CD14-positive monocyte (primary cell): ENCODE results near the gene RGS7. TPM values are rescaled to one million over a fixed set of nuclear protein-coding genes. Genes with fewer than 3 reads are reported as not detected.

Experiments
- DNase-seq, 3 donors: peaks; one replicate each; pipeline ENCODE4 v3.0.0-alpha.2; 2011 to 2022
- H2AFZ ChIP-seq: 2 replicates; pipeline ENCODE4 v1.6.0; 2012; ENCODE audit warnings: mild to moderate bottlenecking, low read depth, low read length, inconsistent platforms; ENCODE audit not compliant: insufficient read depth, poor library complexity, severe bottlenecking
- H3K27ac ChIP-seq, 2 donors: 1 replicate in 1 of 2; 2 replicates in 1 of 2; pipeline ENCODE4 v1.5.1; 2012 to 2013; ENCODE audit warnings: low read length in 2 of 2, control low read depth in 1 of 2, inconsistent platforms in 1 of 2, low read depth in 1 of 2, mild to moderate bottlenecking in 1 of 2
- H3K27me3 ChIP-seq, 2 donors: one replicate each; pipeline versions ENCODE4 v1.6.0 to v1.6.1; 2011 to 2013; ENCODE audit warnings: low read length in 2 of 2; ENCODE audit not compliant: control insufficient read depth in 2 of 2, insufficient read depth in 2 of 2
- H3K36me3 ChIP-seq, 2 donors: replicated peaks in 1 of 2; 1 replicate in 1 of 2; 2 replicates in 1 of 2; pipeline versions ENCODE4 v1.5.1 to v1.6.1; 2012 to 2013; ENCODE audit warnings: low read length in 2 of 2, control low read depth in 1 of 2, inconsistent platforms in 1 of 2, mild to moderate bottlenecking in 1 of 2; ENCODE audit not compliant: insufficient read depth in 2 of 2, control insufficient read depth in 1 of 2
- H3K4me1 ChIP-seq, 2 donors: 1 replicate in 1 of 2; 2 replicates in 1 of 2; pipeline versions ENCODE4 v1.5.1 to v1.6.1; 2012 to 2013; ENCODE audit warnings: low read length in 2 of 2, control low read depth in 1 of 2, inconsistent platforms in 1 of 2, mild to moderate bottlenecking in 1 of 2, moderate library complexity in 1 of 2; ENCODE audit not compliant: insufficient read depth in 2 of 2, control insufficient read depth in 1 of 2
- H3K4me2 ChIP-seq: replicated peaks from 2 replicates; pipeline ENCODE3; 2012; ENCODE audit warnings: low read length, moderate library complexity, mild to moderate bottlenecking; ENCODE audit not compliant: poor library complexity, severe bottlenecking; ENCODE audit errors: extremely low read depth
- H3K4me3 ChIP-seq, 3 experiments: fragments of 200-600 bp in 1 of 3; sonication (generic) in 1 of 3; replicated peaks in 1 of 3; 1 replicate in 2 of 3; 2 replicates in 1 of 3; pipeline ENCODE4 v1.5.1; 2011 to 2013; ENCODE audit warnings: low read length in 3 of 3, mild to moderate bottlenecking in 3 of 3, control low read depth in 2 of 3, low read depth in 2 of 3, inconsistent platforms in 1 of 3, moderate library complexity in 1 of 3
- H3K79me2 ChIP-seq: 2 replicates; pipeline ENCODE4 v1.6.0; 2012; ENCODE audit warnings: mild to moderate bottlenecking, control low read depth, inconsistent platforms, low read length, moderate library complexity; ENCODE audit not compliant: insufficient read depth
- H3K9ac ChIP-seq: 2 replicates; pipeline ENCODE4 v1.6.0; 2017; ENCODE audit warnings: low read length, mild to moderate bottlenecking; ENCODE audit not compliant: insufficient read depth, poor library complexity, severe bottlenecking
- H3K9me3 ChIP-seq, 2 donors: replicated peaks in 1 of 2; 1 replicate in 1 of 2; 2 replicates in 1 of 2; pipeline versions ENCODE4 v1.5.1 to v1.6.1; 2012 to 2013; ENCODE audit warnings: low read length in 2 of 2, control low read depth in 1 of 2; ENCODE audit not compliant: control insufficient read depth in 1 of 2, insufficient read depth in 1 of 2
- H4K20me1 ChIP-seq: 2 replicates; pipeline ENCODE4 v1.6.0; 2012; ENCODE audit warnings: mild to moderate bottlenecking, low read length, control low read depth, moderate library complexity; ENCODE audit not compliant: insufficient read depth
- H3K27ac Mint-ChIP-seq, 7 donors: one replicate each; pipeline ENCODE4 v1.8.0; 2020; ENCODE audit warnings: mild to moderate bottlenecking in 7 of 7, mixed read lengths in 7 of 7, moderate library complexity in 6 of 7, inconsistent platforms in 2 of 7
- H3K27me3 Mint-ChIP-seq, 3 donors: one replicate each; pipeline ENCODE4 v1.8.0; 2021 to 2022; ENCODE audit warnings: low read depth in 3 of 3, mild to moderate bottlenecking in 3 of 3, mixed read lengths in 3 of 3, moderate library complexity in 3 of 3, inconsistent platforms in 1 of 3
- H3K36me3 Mint-ChIP-seq, 2 donors: one replicate each; pipeline ENCODE4 v1.8.0; 2020; ENCODE audit warnings: mixed read lengths in 2 of 2, inconsistent platforms in 1 of 2, mild to moderate bottlenecking in 1 of 2
- H3K4me1 Mint-ChIP-seq: one replicate; pipeline ENCODE4 v1.8.0; 2020; ENCODE audit warnings: mild to moderate bottlenecking, mixed read lengths
- H3K4me3 Mint-ChIP-seq, 2 donors: one replicate each; pipeline ENCODE4 v1.8.0; 2020; ENCODE audit warnings: mild to moderate bottlenecking in 2 of 2, mixed read lengths in 2 of 2, moderate library complexity in 1 of 2
- H3K9me3 Mint-ChIP-seq, 7 donors: one replicate each; pipeline ENCODE4 v1.8.0; 2020 to 2022; ENCODE audit warnings: mixed read lengths in 7 of 7, mild to moderate bottlenecking in 6 of 7, moderate library complexity in 6 of 7, inconsistent platforms in 2 of 7
- WGBS: methylation state at CpG from one replicate; pipeline ENCODE4 v1.1.5; 2013; ENCODE audit warnings: missing lambda C conversion rate; ENCODE audit not compliant: insufficient coverage; 5-methylcytosine and 5-hydroxymethylcytosine counted together
- intact Hi-C, 2 donors: fragments of 100-400 bp; cut with micrococcal nuclease; formaldehyde crosslinking; loops; one replicate each; pipeline versions ENCODE4 v1.15.0 to v1.15.1; 2023
- polyA plus RNA-seq, 3 donors: library from polyadenylated mRNA; depleted of rRNA in 1 of 3; unstranded in 2 of 3; stranded (reverse) in 1 of 3; fragments of 300-500 nt in 2 of 3; fragments of >200 nt in 1 of 3; fragmentation: Illumina TruSeq in 2 of 3; gene quantifications; 1 replicate in 2 of 3; 2 replicates in 1 of 3; pipeline ENCODE4 v1.2.3, GENCODE V29; 2012 to 2021
- TF ChIP-seq, protein P1 (sequence below): fragments of 200-600 bp; IDR thresholded peaks from one replicate; pipeline ENCODE4 v1.8.0; 2022; ENCODE audit warnings: antibody characterized with exemption, mild to moderate bottlenecking

The RGS7 gene
- polyA plus RNA-seq, 3 donors = not detected

GRCh38 chr1:240888787-240889048 lies 468.3 kb downstream of the RGS7 start:
- Histone ChIP-seq H3K27me3 (no peaks in the 10 kb centered on the region), H4K20me1 (no peaks in the 10 kb centered on the region), H3K79me2 (no peaks in the 10 kb centered on the region), H3K36me3 (no peaks in the 10 kb centered on the region), H3K27ac (no peak overlapping the region), H2AFZ (no peak overlapping the region), H3K4me2 (no peak overlapping the region), H3K9me3 (no peaks in the 10 kb centered on the region), H3K9ac (no peak overlapping the region), H3K4me3 (no peak overlapping the region), H3K4me1 (no peaks in the 10 kb centered on the region)
- Mint-ChIP-seq H3K27me3 (no peaks in the 10 kb centered on the region), H3K36me3 (no peaks in the 10 kb centered on the region), H3K9me3 (peaks cover 0 to 3% (median 0%) of the 10 kb centered on the region in 7 donors), H3K4me3 (no peak overlapping the region), H3K4me1 (no peaks in the 10 kb centered on the region), H3K27ac (no peak overlapping the region)
- intact Hi-C loops = no loop called here
- 89% methylated on average over 7 of the region's 11 CpGs for WGBS
- TF ChIP-seq, protein P1, sequence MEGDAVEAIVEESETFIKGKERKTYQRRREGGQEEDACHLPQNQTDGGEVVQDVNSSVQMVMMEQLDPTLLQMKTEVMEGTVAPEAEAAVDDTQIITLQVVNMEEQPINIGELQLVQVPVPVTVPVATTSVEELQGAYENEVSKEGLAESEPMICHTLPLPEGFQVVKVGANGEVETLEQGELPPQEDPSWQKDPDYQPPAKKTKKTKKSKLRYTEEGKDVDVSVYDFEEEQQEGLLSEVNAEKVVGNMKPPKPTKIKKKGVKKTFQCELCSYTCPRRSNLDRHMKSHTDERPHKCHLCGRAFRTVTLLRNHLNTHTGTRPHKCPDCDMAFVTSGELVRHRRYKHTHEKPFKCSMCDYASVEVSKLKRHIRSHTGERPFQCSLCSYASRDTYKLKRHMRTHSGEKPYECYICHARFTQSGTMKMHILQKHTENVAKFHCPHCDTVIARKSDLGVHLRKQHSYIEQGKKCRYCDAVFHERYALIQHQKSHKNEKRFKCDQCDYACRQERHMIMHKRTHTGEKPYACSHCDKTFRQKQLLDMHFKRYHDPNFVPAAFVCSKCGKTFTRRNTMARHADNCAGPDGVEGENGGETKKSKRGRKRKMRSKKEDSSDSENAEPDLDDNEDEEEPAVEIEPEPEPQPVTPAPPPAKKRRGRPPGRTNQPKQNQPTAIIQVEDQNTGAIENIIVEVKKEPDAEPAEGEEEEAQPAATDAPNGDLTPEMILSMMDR = no peak
- DNase-seq = no peak

DNA sequence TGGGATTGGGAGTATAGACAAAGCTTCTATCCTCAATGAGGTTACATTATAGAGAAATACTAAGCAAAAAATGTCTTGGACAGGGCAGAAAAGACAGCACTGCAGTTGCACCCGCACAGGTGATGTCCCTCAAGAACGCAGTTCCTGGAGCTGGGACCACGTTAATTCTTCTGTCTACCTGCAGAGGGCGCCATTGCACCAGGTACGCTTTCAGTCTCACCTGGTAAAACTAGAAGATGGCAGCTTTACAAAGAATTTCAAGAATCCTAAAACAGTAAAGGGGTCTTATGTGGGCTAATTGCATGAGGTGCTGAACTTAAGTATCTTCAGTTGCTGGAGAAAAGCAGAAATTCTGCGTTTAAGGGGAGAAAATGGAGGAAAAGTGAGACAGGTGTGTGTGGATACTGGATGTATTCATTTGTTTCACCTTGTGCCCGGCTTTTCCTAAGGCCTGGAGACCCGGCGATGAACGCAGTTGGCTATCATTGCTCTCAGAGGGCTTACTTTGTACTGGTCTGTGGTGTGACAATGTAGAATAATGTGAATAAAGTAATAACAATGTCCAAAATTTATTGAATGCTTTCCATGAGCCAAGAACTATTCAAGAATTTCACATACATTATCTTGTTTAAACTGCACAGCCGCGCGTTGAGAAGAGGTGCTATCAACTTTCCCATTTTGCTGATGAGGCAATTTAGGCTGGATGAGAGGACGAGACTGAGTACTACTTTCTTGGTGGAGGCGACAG lies 468.8 kb downstream of the RGS7 start:
- Histone ChIP-seq H3K9me3 (no peaks in the 10 kb centered on the region), H3K27me3 (no peaks in the 10 kb centered on the region), H3K27ac (no peak overlapping the region), H3K79me2 (no peaks in the 10 kb centered on the region), H3K4me3 (no peak overlapping the region), H3K4me2 (no peak overlapping the region), H3K36me3 (no peaks in the 10 kb centered on the region), H3K4me1 (no peaks in the 10 kb centered on the region), H4K20me1 (no peaks in the 10 kb centered on the region), H3K9ac (no peak overlapping the region), H2AFZ (no peak overlapping the region)
- Mint-ChIP-seq H3K27me3 (no peaks in the 10 kb centered on the region), H3K9me3 (peaks cover 0 to 5% (median 2%) of the 10 kb centered on the region in 7 donors), H3K27ac (no peak overlapping the region), H3K4me1 (no peaks in the 10 kb centered on the region), H3K36me3 (no peaks in the 10 kb centered on the region), H3K4me3 (no peak overlapping the region)
- DNase-seq = no peak
- WGBS = 32% methylated on average over 9 of the region's 15 CpGs
- TF ChIP-seq, protein P1 = peak; percentile 27
- intact Hi-C loops = no loop called here
